Ovary (tissue), 9 donors: ENCODE data around the gene SLC39A3. TPM values are rescaled to one million over a fixed set of nuclear protein-coding genes. Genes with fewer than 3 reads are reported as not detected.

Experiments used
- DNase-seq, 5 donors: peaks; one replicate each; pipeline ENCODE4 v3.0.0-alpha.2; 2019 to 2020
- H3K27ac ChIP-seq, 2 donors: fragments of 200-600 bp; one replicate each; pipeline versions ENCODE4 v1.5.1 to v1.8.0; 2019 to 2022
- H3K27me3 ChIP-seq: fragments of 200-600 bp; one replicate; pipeline ENCODE4 v1.8.0; 2022
- H3K36me3 ChIP-seq: fragments of 200-600 bp; sonication (generic); one replicate; pipeline ENCODE4 v1.5.1; 2019
- H3K4me1 ChIP-seq: one replicate; pipeline ENCODE4 v1.8.1; 2013; ENCODE audit warnings: mild to moderate bottlenecking, moderate library complexity; ENCODE audit not compliant: insufficient read depth
- H3K4me3 ChIP-seq: fragments of 200-600 bp; sonication (generic); one replicate; pipeline ENCODE4 v1.5.1; 2017
- H3K9me3 ChIP-seq, 2 donors: fragments of 200-600 bp in 1 of 2; sonication (generic) in 1 of 2; one replicate each; pipeline versions ENCODE4 v1.5.1 to v1.8.1; 2013 to 2019; ENCODE audit warnings: mild to moderate bottlenecking in 1 of 2, moderate library complexity in 1 of 2
- EP300 ChIP-seq: sonication (generic); formaldehyde crosslinking; IDR thresholded peaks from one replicate; pipeline ENCODE4 v1.6.1; 2017; ENCODE audit warnings: antibody characterized with exemption
- POLR2A ChIP-seq: fragments of 450-650 bp; IDR thresholded peaks from one replicate; pipeline ENCODE4 v1.6.1; 2017; ENCODE audit warnings: antibody characterized with exemption, mild to moderate bottlenecking, moderate library complexity
- WGBS, 3 donors: extraction: QIAGEN DNeasy Blood & Tissue Kit in 1 of 3; methylation state at CpG; one replicate each; pipeline versions ENCODE4 v1.1.5 to v1.1.7; 2013 to 2017; 5-methylcytosine and 5-hydroxymethylcytosine counted together
- intact Hi-C, 4 donors: fragments of 100-400 bp; cut with DNase I; formaldehyde crosslinking; loops; one replicate each; pipeline versions ENCODE4 v1.11.0 to v1.15.1; 2022 to 2023
- polyA plus RNA-seq, 2 donors: library from polyadenylated mRNA; stranded (reverse); fragments of 200-250 nt in 1 of 2; fragments of 350-450 nt in 1 of 2; fragmentation: Illumina TruSeq in 1 of 2; extraction: RNeasy Lipid Tissue Mini Kit (QIAGEN cat#74804) in 1 of 2; gene quantifications; one replicate each; pipeline ENCODE4 v1.2.3, GENCODE V29; 2013 to 2014
- total RNA-seq, 7 donors: library from RNA; depleted of rRNA in 2 of 7; stranded (reverse); fragments of >200 nt in 2 of 7; fragmentation: NEBNext Ultra II Directional in 3 of 7; extraction: Animal tissue kit (Norgen Biotek cat#: 25700) in 3 of 7; gene quantifications; one replicate each; pipeline versions ENCODE4 v1.1.0 to v1.2.4, GENCODE V29; 2016 to 2023
- TF ChIP-seq, protein P1 (sequence below), 3 donors: fragments of 450-650 bp in 2 of 3; fragments of 200-600 bp in 1 of 3; IDR thresholded peaks; one replicate each; pipeline versions ENCODE4 v1.5.1 to v1.8.0; 2016 to 2022; ENCODE audit warnings: antibody characterized with exemption in 3 of 3, mild to moderate bottlenecking in 1 of 3
- donor health status: DM: no; HTN: no; CAD: no; lungs with moderate emphysema.
- donor health status: DM: no; HTN: no; CAD: no.
- donor health status: Bipolar disorder and iron deficiency.
- donor health status: DM: yes; HTN: yes; CAD: no.
- donor health status: DM: no; HTN: no; CAD: no.
- donor health status: DM: yes; HTN: yes; CAD: no.

Gene SLC39A3
- total and polyA plus RNA-seq, 9 donors: 11.6 to 40.2 (median 18.2) TPM

DNA sequence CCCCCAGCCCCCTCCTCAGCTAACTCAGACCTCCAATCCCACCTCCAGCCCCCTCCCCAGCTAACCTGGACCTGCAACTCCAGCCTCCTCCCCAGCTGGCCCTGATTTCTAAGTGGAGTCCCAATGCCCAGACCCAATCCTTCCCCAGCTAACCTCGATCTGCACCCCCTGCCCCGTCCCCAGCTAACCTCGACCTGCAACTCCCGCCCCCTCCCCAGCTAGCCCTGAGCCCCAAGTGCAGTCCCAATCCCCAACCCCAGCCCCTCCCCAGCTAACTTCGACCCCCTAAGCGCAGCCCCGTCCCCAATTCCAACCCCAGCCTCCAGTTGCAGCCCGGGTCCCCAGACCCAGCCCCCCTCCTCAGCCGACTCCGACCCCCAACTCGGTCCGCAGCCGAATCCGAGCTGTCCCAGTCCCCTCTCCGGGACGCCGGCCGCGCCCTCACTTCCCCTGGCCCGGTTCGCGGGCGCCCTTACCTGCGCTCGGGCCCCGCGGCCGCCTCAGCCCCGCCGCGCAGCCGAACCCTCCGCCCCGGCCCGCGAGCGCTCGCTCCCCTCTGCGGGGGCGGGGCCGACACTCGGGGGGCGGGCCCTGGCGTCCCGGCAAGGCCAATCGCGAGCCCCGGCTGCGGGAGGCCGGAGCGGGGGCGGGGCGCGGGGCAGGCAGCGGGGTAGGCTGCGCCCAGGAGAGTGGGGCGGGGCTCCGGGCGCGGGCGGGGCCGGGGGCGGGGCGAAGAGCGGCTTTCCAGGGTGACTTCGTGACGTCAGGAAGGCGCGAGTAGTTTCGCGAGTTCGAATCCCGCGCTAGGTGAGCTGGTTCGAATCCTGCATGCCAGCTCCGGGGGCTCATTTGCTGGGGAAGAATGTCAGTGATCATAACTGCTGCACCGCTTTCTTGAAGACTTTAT lies 37.4 kb downstream of the SLC39A3 start, which contains the start of gene GNG7:
TSS of gene GNG7 (minus strand) at position 525 of the 907 bp plus-strand sequence. CDS start 182,006 bp downstream, outside the sequence.
- Histone ChIP-seq H3K4me3 (peak within 1 kb of the TSS; percentile 65), H3K27me3 (no peaks in the 10 kb centered on the region), H3K36me3 (no peaks in the 10 kb centered on the region), H3K27ac (no peak within 1 kb of the TSS), H3K9me3 (no peaks in the 10 kb centered on the region), H3K4me1 (peaks cover 8% of the 10 kb centered on the region)
- intact Hi-C loops: no loop called here
- WGBS, 3 donors: 1 to 3% (median 2%) methylated on average over 29 to 77 of the region's 77 CpGs
- peak; percentile 74 for TF ChIP-seq POLR2A
- TF ChIP-seq, protein P1, sequence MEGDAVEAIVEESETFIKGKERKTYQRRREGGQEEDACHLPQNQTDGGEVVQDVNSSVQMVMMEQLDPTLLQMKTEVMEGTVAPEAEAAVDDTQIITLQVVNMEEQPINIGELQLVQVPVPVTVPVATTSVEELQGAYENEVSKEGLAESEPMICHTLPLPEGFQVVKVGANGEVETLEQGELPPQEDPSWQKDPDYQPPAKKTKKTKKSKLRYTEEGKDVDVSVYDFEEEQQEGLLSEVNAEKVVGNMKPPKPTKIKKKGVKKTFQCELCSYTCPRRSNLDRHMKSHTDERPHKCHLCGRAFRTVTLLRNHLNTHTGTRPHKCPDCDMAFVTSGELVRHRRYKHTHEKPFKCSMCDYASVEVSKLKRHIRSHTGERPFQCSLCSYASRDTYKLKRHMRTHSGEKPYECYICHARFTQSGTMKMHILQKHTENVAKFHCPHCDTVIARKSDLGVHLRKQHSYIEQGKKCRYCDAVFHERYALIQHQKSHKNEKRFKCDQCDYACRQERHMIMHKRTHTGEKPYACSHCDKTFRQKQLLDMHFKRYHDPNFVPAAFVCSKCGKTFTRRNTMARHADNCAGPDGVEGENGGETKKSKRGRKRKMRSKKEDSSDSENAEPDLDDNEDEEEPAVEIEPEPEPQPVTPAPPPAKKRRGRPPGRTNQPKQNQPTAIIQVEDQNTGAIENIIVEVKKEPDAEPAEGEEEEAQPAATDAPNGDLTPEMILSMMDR (IDR thresholded peaks at IDR 0.05): no peak
- DNase-seq: peak; percentile 94 to 98 (median 97)

DNA sequence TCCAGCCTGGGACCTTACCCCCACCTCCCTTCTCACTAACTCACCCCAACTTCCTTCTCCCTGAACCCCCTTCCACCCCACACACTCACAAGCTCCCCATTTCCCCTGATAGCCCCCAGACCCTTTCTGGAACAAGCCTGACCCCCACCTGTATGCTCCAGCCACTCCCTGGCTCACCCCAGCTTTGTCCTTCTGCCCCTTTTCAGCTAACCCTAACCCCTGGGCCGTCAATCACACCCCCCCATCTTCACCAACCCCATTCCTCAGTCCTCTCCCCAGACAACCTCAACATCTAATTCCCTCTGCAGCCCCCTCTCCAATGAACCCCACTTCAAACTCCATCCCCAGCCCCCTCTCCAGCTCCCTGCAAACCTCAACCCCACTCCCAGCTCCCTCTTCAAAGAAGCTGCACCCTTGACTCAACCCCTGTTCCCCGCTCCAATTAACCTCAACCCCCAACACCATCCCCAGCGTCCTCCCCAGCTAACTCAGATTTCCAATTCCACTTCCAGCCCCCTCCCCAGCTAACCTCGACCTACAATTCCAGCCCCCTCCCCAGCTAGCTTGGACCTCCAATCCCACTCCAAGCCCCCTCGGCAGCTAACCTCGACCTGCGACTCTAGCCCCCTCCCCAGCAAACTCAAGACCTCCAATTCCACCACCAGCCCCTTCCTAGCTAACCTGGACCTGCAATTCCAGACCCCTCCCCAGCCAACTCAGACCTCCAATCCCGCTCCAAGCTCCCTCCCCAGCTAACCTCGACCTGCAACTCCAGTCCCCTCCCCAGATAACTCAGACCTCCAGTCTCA lies 38.3 kb downstream of the SLC39A3 start:
- no peak for DNase-seq
- H3K27me3 ChIP-seq: no peaks in the 10 kb centered on the region
- TF ChIP-seq POLR2A (no peak), EP300 (no peak)
- TF ChIP-seq, protein P1 (IDR thresholded peaks at IDR 0.05): no peak
- intact Hi-C loops: no loop called here
- peak overlapping the region; percentile 65 for H3K4me3 ChIP-seq
- no peak overlapping the region for H3K27ac ChIP-seq
- 6 to 11% (median 7%) methylated on average over 9 of the region's 9 CpGs for WGBS, 3 donors
- no peaks in the 10 kb centered on the region for H3K9me3 ChIP-seq
- H3K36me3 ChIP-seq: no peaks in the 10 kb centered on the region
- H3K4me1 ChIP-seq: peaks cover 8% of the 10 kb centered on the region

DNA sequence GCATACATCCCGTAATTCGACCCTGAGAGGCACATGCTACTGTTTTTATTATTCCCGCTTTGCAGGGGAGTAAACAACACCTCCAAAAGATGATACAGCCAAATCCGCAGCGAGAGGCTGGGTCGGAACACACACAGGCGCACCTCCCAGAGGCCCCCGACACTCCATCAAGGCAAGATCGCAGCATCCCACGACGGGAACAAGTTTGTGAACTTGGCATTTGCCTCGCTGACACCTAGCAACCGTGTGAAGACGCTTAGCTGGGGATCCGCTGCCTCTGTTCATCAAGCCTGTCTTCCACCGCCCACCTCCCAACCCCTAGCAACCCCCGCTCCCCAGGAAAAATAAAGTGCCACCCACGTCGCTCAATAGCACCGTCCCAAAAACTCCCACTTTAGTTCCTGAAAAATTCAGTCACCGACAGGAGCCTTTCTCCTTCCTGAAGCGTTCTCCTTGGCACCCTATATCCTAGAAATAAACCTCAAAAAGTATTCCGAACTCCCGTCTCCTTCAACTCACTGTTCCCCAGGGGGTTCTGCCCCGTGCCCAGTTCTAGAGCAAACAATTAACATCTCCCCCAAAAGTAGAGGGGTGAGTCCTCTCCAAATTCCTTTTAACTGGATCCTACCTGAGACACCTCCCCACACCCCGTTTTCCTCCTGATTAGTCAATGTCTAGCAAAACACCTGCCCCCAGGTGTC lies 39.0 kb downstream of the SLC39A3 start:
- Histone ChIP-seq H3K9me3 (no peaks in the 10 kb centered on the region), H3K27me3 (no peaks in the 10 kb centered on the region), H3K36me3 (no peaks in the 10 kb centered on the region), H3K4me3 (no peak overlapping the region), H3K4me1 (peaks cover 8% of the 10 kb centered on the region), H3K27ac (no peak overlapping the region)
- intact Hi-C loops: no loop called here
- no peak for DNase-seq
- no peak for TF ChIP-seq EP300
- TF ChIP-seq, protein P1 (IDR thresholded peaks at IDR 0.05): no peak
- WGBS, 3 donors: 32 to 43% (median 32%) methylated on average over 26 of the region's 26 CpGs
